Fibroblast of peridontal ligament (primary cell): Measurements from ENCODE around the gene FAM50B.

Experiments
- DNase-seq: peaks from one replicate; pipeline ENCODE4 v3.0.0-alpha.2; 2010; ENCODE audit errors: extremely low read depth

FAM50B gene

GRCh38 chr6:3848925-3849605, at the start of gene FAM50B:
FAM50B (plus strand) TSS chr6:3849373; CDS start chr6:3849812, 439 bp downstream.
- peak; percentile 83 for DNase-seq

- DNase-seq, result no peak
These were observed 49.5 kb upstream of the FAM50B start for GRCh38 chr6:3799719-3800118.

DNA sequence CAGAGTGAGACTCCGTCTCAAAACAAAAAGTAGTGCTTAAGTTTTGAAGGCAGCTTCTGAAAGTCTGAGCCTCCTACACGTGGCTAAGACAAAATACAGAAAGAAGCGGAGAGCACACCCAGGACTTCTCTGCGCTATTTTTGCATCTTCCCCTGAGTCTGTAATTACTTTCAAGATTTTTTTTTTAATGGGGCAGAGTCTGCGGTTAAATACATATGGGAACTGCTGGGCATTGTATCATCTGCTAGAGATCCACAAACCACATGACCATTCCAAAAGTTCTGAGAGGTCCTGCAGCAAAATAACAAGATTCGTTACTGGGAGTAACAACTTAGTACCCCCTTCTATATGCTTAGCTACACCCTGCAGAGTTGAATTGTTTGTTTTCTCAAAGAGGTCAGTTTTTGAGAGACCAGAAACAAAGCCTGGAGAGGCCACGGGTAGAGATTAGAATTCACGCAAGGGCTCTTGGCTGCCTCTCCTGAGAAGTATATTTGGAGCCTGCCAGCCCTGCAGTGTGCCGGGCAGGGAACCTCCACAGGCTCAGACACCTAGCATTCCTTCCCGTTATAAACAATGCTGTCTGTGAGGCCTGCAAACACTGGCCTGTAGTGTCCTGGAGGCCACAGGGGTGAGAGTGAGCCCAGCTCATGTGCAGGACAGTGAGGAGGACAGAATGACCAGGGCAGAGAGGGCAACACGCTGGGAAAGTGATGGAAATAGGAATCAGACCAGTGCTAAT, 48.2 kb upstream of the FAM50B start:
- DNase-seq, result peak; percentile 83

DNA sequence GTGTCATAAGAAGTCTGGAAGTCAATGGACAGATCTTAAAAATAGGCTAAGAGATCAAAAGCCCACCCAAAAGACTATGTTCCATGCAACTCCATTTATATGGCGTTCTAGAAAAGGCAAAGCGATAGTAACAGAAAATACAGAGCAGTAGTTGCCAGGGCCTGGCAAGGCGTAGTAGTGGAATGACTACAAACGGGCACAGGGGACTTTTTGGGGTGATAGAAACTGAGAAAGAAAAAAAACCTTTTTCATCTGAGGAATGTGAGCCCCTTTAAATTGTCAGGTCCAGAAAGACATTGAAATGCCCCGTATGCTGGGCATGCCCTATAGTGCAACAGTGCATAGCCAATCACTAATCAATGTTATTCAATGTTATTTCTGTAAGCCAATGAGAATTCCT, 47.2 kb upstream of the FAM50B start:
- no peak for DNase-seq

DNA sequence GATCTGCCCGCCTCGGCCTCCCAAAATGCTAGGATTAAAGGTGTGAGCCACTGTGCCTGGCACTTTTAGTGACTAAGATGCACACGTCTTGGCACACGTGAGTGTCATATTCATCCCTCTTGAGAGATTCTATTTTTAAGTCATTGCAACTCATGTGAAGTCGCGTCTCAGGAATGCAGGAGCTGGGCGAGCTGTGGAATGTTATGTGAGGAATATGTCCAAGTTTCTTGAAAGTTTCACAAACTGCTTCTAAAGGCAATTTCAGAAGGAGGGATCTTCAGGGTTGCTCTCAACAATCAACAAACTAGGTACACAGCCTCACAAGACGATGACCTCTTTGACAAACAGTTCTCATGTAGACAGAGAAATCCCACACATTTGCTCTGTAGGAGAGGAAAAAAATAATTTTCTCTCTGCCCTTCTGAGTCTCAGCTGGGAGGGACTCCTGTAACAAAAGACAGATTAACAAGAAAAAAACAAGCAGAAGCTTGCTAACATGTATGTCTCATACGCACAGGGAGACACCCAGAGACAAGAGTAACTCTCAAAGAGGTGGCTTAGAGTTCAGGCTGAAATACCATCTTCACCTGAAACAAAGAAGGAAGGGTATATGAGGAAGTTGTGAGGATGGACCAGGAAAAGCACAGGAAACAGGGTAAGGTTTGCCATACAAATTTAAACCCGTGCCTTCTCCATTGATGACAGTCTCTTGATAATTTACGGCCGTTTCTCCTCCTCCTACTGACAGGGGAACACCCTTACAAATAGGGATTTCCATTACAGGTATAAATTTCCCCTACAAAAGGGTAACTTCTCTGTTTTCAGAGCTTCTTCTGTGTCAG, 45.3 kb upstream of the FAM50B start:
- DNase-seq, result peak; percentile 94

DNA sequence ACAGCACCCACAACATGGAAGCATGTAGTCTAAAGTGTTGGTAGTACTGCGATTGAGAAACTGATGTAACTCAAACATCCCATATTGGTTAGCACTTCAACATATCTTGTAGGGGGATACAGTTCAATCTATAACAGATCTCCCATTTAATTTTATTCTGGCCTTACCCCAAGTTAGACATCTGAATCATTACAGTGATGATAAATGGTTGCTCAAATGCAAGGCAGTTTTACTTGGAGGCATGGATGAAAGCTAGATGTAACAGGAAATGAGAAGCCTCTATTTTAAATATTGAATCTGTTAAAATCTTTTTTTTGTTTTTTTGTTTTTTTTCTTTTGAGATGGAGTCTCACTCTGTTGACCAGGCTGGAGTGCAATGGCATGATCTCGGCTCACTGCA, 44.2 kb upstream of the FAM50B start:
- DNase-seq, result peak; percentile 36

- peak; percentile 21 for DNase-seq
These were observed 43.6 kb upstream of the FAM50B start for GRCh38 chr6:3805448-3806123.

GRCh38 chr6:3806169-3806922, 42.8 kb upstream of the FAM50B start:
- no peak for DNase-seq

- DNase-seq, result peak; percentile 6
These were observed 41.0 kb upstream of the FAM50B start for GRCh38 chr6:3808199-3808598.

DNA sequence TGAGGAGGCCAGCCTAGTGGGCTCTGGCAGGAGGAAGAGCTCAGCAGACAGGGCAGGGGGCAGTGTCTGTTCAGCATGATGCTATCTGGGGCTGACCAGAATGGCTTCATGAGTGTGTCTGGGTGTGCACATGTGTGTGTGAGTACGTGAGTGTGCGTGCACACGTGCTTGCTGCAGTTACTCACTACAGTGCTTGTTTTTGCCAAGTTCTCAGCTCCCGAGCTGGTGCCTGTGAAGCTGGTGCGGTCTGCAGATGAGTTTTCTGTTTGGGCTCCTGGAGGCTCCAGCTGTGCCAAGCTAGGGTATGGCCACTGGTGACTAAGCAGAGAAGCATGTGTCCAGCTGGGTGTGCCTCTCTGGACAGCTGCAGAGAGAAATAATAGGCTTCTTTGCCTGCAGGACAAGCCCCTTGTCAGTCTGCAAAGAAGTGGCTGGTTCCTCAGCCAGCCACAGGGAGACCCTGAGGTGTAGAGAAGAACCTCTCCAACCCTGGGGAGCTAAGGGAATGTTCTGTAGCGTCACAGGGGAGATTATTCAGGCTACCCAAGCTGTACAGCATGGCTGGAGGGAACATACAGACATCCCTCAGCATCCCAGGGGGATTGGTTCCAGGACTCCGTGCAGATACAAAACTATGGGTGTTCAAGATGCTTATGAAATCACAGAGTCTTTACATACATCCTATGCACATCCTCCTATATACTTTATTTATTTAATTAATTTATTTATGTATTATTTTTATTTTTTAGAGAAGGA, 40.2 kb upstream of the FAM50B start:
- DNase-seq, result peak; percentile 92

DNA sequence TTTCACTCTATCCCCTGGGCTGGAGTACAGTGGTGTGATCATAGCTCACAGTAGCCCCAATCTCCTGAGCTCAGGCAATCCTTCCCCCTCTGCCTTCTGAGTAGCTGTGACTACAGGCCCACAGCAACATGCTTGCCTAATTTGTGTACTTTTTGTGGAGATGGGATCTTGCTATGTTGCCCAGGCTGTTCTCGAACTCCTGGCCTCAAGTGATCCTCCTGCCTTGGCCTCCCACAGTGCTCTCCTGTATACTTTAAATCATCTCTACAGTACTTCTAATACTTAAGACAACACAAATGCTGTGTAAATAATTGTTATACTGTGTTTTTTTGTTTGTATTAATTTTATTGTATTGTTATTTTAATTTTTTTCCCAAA, 39.7 kb upstream of the FAM50B start:
- no peak for DNase-seq

DNA sequence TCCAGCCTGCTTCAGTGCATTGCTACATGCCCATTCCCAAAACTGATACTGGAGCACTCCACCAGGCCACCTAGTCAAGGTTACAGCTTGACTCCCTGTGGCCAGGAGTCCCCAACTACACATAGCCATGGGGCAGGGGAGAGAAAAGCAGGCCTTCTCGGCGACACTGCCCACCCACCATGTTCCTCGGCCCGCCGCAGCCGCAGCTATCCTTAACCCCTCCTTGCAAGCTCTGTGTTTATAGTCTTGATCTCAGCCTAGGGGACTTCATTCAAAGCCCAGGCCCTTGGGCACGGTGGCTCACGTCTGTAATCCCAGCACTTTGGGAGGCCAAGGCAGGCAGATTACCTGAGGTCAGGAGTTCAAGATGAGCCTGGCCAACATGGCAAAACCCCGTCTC, 39.2 kb upstream of the FAM50B start:
- DNase-seq, result no peak

DNA sequence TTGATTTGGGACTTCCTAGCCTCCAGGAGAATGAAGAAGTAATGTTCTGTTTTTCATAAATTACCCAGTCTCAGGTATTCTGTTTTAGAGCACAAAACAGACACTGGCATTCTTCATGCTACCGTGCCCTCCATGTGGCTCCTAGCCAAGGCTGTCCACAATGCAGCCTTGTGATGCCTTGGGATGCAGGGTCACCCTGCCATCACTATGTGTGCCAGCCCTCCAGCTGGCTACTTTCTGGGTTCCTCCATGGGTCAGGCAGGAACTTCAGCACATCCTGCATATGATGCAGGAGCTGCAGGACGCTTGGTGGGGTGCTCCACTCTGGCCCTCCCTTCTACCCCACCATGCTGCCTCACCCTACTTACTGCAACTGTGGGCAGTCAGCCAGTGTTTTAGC, 38.0 kb upstream of the FAM50B start:
- DNase-seq, result no peak

GRCh38 chr6:3812596-3812995, 36.6 kb upstream of the FAM50B start:
- DNase-seq, result peak; percentile 15

GRCh38 chr6:3813150-3813780, 35.9 kb upstream of the FAM50B start:
- DNase-seq, result peak; percentile 12

DNA sequence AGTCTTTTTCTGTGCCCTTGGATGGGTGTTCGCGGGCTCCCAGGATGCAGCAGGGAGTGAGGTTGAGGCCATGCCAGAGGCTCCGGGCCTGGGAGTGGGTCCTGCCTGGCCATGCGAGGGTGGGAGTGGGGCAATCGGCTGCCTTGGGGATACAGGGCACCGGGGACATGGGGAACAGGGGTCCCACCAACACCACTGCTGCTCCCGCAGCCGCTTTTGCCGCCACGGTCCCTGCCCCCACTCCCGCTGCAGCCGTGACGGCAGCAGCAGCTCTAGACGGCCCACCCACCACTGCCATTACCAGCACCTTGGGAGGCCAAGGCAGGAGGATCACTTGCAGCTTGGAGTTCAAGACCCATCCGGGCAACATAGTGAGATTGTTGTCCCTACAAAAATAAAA, 35.3 kb upstream of the FAM50B start:
- DNase-seq, result no peak

GRCh38 chr6:3814539-3814938, 34.6 kb upstream of the FAM50B start:
- no peak for DNase-seq

- DNase-seq, result no peak
These were observed 32.9 kb upstream of the FAM50B start for GRCh38 chr6:3816251-3816650.

DNA sequence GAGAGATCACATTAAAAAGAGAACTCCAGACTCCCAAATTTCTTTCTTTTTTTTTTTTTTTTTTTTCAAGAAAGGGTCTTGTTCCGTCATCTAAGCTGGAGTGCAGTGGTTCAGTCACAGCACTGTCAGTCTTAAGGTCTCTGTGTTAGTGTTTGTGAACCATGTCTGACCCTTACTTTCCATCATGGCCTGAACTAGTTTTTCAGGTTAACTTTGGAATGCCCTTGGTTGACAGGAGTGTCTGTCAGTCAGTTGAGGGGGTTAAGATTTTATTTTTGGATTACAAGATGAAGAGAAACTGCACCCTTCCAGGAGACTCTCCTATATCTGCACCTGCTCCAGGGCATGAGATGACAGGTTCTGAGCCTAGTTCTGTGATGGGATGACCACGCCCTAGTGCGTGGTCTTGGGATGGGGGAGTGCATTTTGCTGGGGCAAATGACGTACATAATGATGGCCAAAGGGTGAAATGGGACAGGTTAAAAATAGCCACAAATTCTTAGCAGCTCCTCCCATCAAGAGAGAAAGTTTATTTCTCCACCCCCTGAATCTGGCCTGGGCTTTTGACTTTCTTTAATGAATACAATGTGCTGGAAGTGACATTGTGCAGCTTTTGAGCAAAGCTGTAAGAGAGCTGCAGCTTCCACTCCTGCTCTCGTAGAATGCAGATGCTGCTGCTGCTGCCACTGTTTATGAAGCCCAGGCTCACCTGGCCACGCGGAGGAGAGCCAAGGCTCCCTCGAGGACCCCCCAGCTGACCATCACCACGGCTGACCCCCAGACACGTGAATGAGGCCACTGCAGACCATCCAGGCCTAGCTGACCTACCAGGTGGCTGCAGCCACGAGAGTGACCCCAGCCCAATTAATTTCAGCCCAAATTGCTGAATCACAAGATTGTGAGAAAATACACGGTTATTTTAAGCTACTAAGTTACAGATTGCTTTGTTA, 29.7 kb upstream of the FAM50B start:
- peak; percentile 62 for DNase-seq
